MM.1S (cell line): ENCODE results near the gene CCDC102B.

Source experiments
- DNase-seq: peaks from one replicate; pipeline ENCODE4 v3.0.0-alpha.2; 2015
- H2AFZ ChIP-seq: fragments of 300-600 bp; sonication (generic); 2 replicates; pipeline ENCODE4 v1.6.0; 2016; ENCODE audit warnings: antibody characterized with exemption, low read length
- H3F3A ChIP-seq: fragments of 300-600 bp; sonication (generic); 2 replicates; pipeline ENCODE4 v1.6.1; 2016; ENCODE audit warnings: mild to moderate bottlenecking, antibody characterized with exemption, low read length, moderate library complexity, mixed read lengths; ENCODE audit not compliant: insufficient read depth
- H3K27ac ChIP-seq: fragments of 300-600 bp; sonication (generic); 2 replicates; pipeline ENCODE4 v1.5.1; 2016; ENCODE audit warnings: mild to moderate bottlenecking, low read length
- H3K27me3 ChIP-seq: fragments of 300-600 bp; sonication (generic); replicated peaks from 2 replicates; pipeline ENCODE4 v1.6.0; 2016; ENCODE audit warnings: low read length; ENCODE audit not compliant: insufficient read depth
- H3K36me3 ChIP-seq: fragments of 300-600 bp; sonication (generic); replicated peaks from 2 replicates; pipeline ENCODE4 v1.6.1; 2016; ENCODE audit warnings: mild to moderate bottlenecking, low read length, mixed read lengths; ENCODE audit not compliant: insufficient read depth
- H3K4me1 ChIP-seq: fragments of 300-600 bp; sonication (generic); 2 replicates; pipeline ENCODE4 v1.6.1; 2016; ENCODE audit warnings: low read length, mixed read lengths
- H3K4me2 ChIP-seq: fragments of 300-600 bp; sonication (generic); 2 replicates; pipeline ENCODE4 v1.6.0; 2016; ENCODE audit warnings: low read depth, low read length
- H3K4me3 ChIP-seq: fragments of 300-600 bp; sonication (generic); 2 replicates; pipeline ENCODE4 v1.5.1; 2016; ENCODE audit warnings: low read length, mixed read lengths
- H3K79me2 ChIP-seq: fragments of 300-600 bp; sonication (generic); 2 replicates; pipeline ENCODE4 v1.6.1; 2016; ENCODE audit warnings: mixed run types, low read length, mixed read lengths
- H3K9ac ChIP-seq: fragments of 300-600 bp; sonication (generic); 2 replicates; pipeline ENCODE4 v1.6.1; 2016; ENCODE audit warnings: low read length, mixed read lengths
- H3K9me2 ChIP-seq: fragments of 300-600 bp; sonication (generic); replicated peaks from 2 replicates; pipeline ENCODE4 v1.6.1; 2016; ENCODE audit warnings: mild to moderate bottlenecking, low read length, mixed read lengths; ENCODE audit not compliant: insufficient read depth
- H3K9me3 ChIP-seq: fragments of 300-600 bp; sonication (generic); replicated peaks from 2 replicates; pipeline ENCODE4 v1.6.1; 2016; ENCODE audit warnings: mild to moderate bottlenecking, low read length, mixed read lengths; ENCODE audit not compliant: insufficient read depth
- H4K20me1 ChIP-seq: fragments of 300-600 bp; sonication (generic); 2 replicates; pipeline ENCODE4 v1.6.1; 2016; ENCODE audit warnings: mild to moderate bottlenecking, low read length, moderate library complexity, mixed read lengths; ENCODE audit not compliant: insufficient read depth
- CTCF ChIP-seq: fragments of 300-600 bp; sonication (generic); IDR thresholded peaks from 2 replicates; pipeline ENCODE4 v1.5.1; 2016; ENCODE audit warnings: antibody characterized with exemption, low read length, mixed read lengths
- EZH2 ChIP-seq: fragments of 300-600 bp; sonication (generic); optimal IDR thresholded peaks from 2 replicates; pipeline ENCODE3; 2017; ENCODE audit warnings: low read depth, mild to moderate bottlenecking, antibody characterized with exemption, low read length, mixed read lengths
- EZH2phosphoT487 ChIP-seq: fragments of 300-600 bp; sonication (generic); IDR thresholded peaks from 2 replicates; pipeline ENCODE4 v1.6.1; 2018; ENCODE audit warnings: antibody characterized with exemption, low read length

CCDC102B gene

GRCh38 chr18:68840554-68841263 is 42.8 kb downstream of the CCDC102B start:
- Histone ChIP-seq H2AFZ (no peak overlapping the region), H3K4me1 (no peaks in the 10 kb centered on the region), H3K27ac (no peak overlapping the region), H3K9ac (no peak overlapping the region), H3K9me2 (no peaks in the 10 kb centered on the region), H3K4me3 (no peak overlapping the region), H4K20me1 (no peaks in the 10 kb centered on the region), H3F3A (no peaks in the 10 kb centered on the region), H3K9me3 (no peaks in the 10 kb centered on the region), H3K4me2 (no peak overlapping the region), H3K79me2 (no peaks in the 10 kb centered on the region), H3K27me3 (no peaks in the 10 kb centered on the region), H3K36me3 (no peaks in the 10 kb centered on the region)
- DNase-seq, result no peak
- TF ChIP-seq CTCF (no peak), EZH2 (no peak)

- Histone ChIP-seq H4K20me1 (no peaks in the 10 kb centered on the region), H3K79me2 (no peaks in the 10 kb centered on the region), H3K9me3 (no peaks in the 10 kb centered on the region), H3K9me2 (no peaks in the 10 kb centered on the region), H3K9ac (no peak overlapping the region), H3K36me3 (no peaks in the 10 kb centered on the region), H3K4me2 (no peak overlapping the region), H3F3A (no peaks in the 10 kb centered on the region), H3K27ac (no peak overlapping the region), H3K4me3 (no peak overlapping the region), H3K27me3 (no peaks in the 10 kb centered on the region), H3K4me1 (no peaks in the 10 kb centered on the region), H2AFZ (no peak overlapping the region)
- no peak for TF ChIP-seq EZH2
- TF ChIP-seq EZH2phosphoT487, result no peak
- TF ChIP-seq CTCF, result no peak
- no peak for DNase-seq
These were observed 43.4 kb downstream of the CCDC102B start for GRCh38 chr18:68841301-68841700.

GRCh38 chr18:68842951-68843350 is 45.1 kb downstream of the CCDC102B start:
- Histone ChIP-seq H3K79me2 (no peaks in the 10 kb centered on the region), H3F3A (no peaks in the 10 kb centered on the region), H3K9me3 (no peaks in the 10 kb centered on the region), H3K36me3 (no peaks in the 10 kb centered on the region), H3K9ac (no peak overlapping the region), H4K20me1 (no peaks in the 10 kb centered on the region), H3K4me1 (no peaks in the 10 kb centered on the region), H3K4me3 (no peak overlapping the region), H3K27me3 (no peaks in the 10 kb centered on the region), H2AFZ (no peak overlapping the region), H3K9me2 (no peaks in the 10 kb centered on the region), H3K27ac (no peak overlapping the region), H3K4me2 (no peak overlapping the region)
- no peak for DNase-seq
- no peak for TF ChIP-seq EZH2
- TF ChIP-seq CTCF, result no peak
- TF ChIP-seq EZH2phosphoT487, result no peak
